HEK293T (cell line): ENCODE data around the gene ELMOD3.

Source experiments
- ARNT ChIP-seq: fragments of 450-650 bp; IDR thresholded peaks from 2 replicates; pipeline ENCODE4 v1.6.1; 2017; ENCODE audit warnings: mild to moderate bottlenecking
- BHLHE40 ChIP-seq: fragments of 450-650 bp; IDR thresholded peaks from 2 replicates; pipeline ENCODE4 v1.6.1; 2016; ENCODE audit warnings: mild to moderate bottlenecking, moderate library complexity, borderline replicate concordance
- ELF4 ChIP-seq: fragments of 450-650 bp; IDR thresholded peaks from 2 replicates; pipeline ENCODE4 v1.6.1; 2017; ENCODE audit warnings: antibody characterized with exemption
- FOXA1 ChIP-seq: fragments of 450-650 bp; IDR thresholded peaks from 2 replicates; pipeline ENCODE4 v1.6.1; 2016; ENCODE audit warnings: mild to moderate bottlenecking
- FOXM1 ChIP-seq: fragments of 450-650 bp; IDR thresholded peaks from 2 replicates; pipeline ENCODE4 v1.6.1; 2017; ENCODE audit warnings: mild to moderate bottlenecking, borderline replicate concordance
- HDGF ChIP-seq: fragments of 450-650 bp; IDR thresholded peaks from 2 replicates; pipeline ENCODE4 v1.6.1; 2017; ENCODE audit warnings: antibody characterized with exemption, borderline replicate concordance
- SP1 ChIP-seq: fragments of 450-650 bp; IDR thresholded peaks from 2 replicates; pipeline ENCODE4 v1.6.1; 2017
- SUZ12 ChIP-seq: fragments of 450-650 bp; IDR thresholded peaks from 2 replicates; pipeline ENCODE4 v1.6.1; 2016; ENCODE audit warnings: mild to moderate bottlenecking
- TARDBP ChIP-seq: fragments of 450-650 bp; IDR thresholded peaks from 2 replicates; pipeline ENCODE4 v1.6.1; 2016
- ZNF384 ChIP-seq: fragments of 450-650 bp; IDR thresholded peaks from 2 replicates; pipeline ENCODE4 v1.6.1; 2016

GRCh38 chr2:85368921-85369320 lies 14.4 kb downstream of the ELMOD3 start:
- TF ChIP-seq FOXA1 (no peak), ZNF384 (no peak), HDGF (no peak), FOXM1 (no peak), BHLHE40 (no peak), ARNT (no peak), SUZ12 (no peak), SP1 (no peak), ELF4 (no peak), TARDBP (no peak)
